GM23338 (cell line): ENCODE data around the gene VAPA. TPM values are rescaled to one million over a fixed set of nuclear protein-coding genes. Genes with fewer than 3 reads are reported as not detected.

Experiments used
- ATAC-seq: fragments of 200-7000 bp; cut with Tn5 transposase; 3 replicates; pipeline ENCODE4 v1.9.1; 2020
- DNase-seq: peaks from one replicate; pipeline ENCODE4 v3.0.0-alpha.2; 2015; ENCODE audit warnings: low spot score
- H2AFZ ChIP-seq: fragments of 200-600 bp; sonication (generic); 2 replicates; pipeline ENCODE4 v1.8.0; 2016; ENCODE audit warnings: antibody characterized with exemption, mild to moderate bottlenecking, moderate library complexity
- H3F3A ChIP-seq: fragments of 200-600 bp; sonication (generic); replicated peaks from 2 replicates; pipeline ENCODE4 v1.8.0; 2017; ENCODE audit warnings: antibody characterized with exemption, mixed run types, low read depth
- H3K27ac ChIP-seq: fragments of 200-600 bp; sonication (generic); 2 replicates; pipeline ENCODE4 v1.6.1; 2016; ENCODE audit warnings: low read depth
- H3K27me3 ChIP-seq: fragments of 200-600 bp; sonication (generic); 2 replicates; pipeline ENCODE4 v1.8.0; 2016; ENCODE audit warnings: mild to moderate bottlenecking, mixed run types, moderate library complexity; ENCODE audit not compliant: insufficient read depth
- H3K36me3 ChIP-seq: fragments of 200-600 bp; sonication (generic); 2 replicates; pipeline ENCODE4 v1.8.0; 2016; ENCODE audit warnings: mild to moderate bottlenecking; ENCODE audit not compliant: insufficient read depth
- H3K4me1 ChIP-seq: fragments of 200-600 bp; sonication (generic); 2 replicates; pipeline ENCODE4 v1.8.0; 2016; ENCODE audit warnings: mild to moderate bottlenecking, moderate library complexity; ENCODE audit not compliant: insufficient read depth
- H3K4me2 ChIP-seq: fragments of 200-600 bp; sonication (generic); 2 replicates; pipeline ENCODE4 v1.7.1; 2017; ENCODE audit warnings: mixed run types
- H3K4me3 ChIP-seq: fragments of 200-600 bp; sonication (generic); 2 replicates; pipeline ENCODE4 v1.6.1; 2016; ENCODE audit warnings: mixed run types
- H3K79me2 ChIP-seq: fragments of 200-600 bp; sonication (generic); replicated peaks from 2 replicates; pipeline ENCODE4 v1.8.0; 2017; ENCODE audit warnings: mild to moderate bottlenecking; ENCODE audit not compliant: insufficient read depth
- H3K9me2 ChIP-seq: fragments of 200-600 bp; sonication (generic); 2 replicates; pipeline ENCODE4 v1.8.0; 2017; ENCODE audit not compliant: insufficient read depth
- H4K20me1 ChIP-seq: fragments of 200-600 bp; sonication (generic); replicated peaks from 2 replicates; pipeline ENCODE4 v1.8.0; 2017; ENCODE audit warnings: mild to moderate bottlenecking; ENCODE audit not compliant: insufficient read depth
- H3K27ac Mint-ChIP-seq: 2 replicates; pipeline ENCODE4 v1.8.0; 2020; ENCODE audit warnings: inconsistent platforms, mild to moderate bottlenecking, moderate library complexity, mixed read lengths
- H3K27me3 Mint-ChIP-seq: 3 replicates; pipeline ENCODE4 v1.8.0; 2022; ENCODE audit warnings: low read depth, mild to moderate bottlenecking, moderate library complexity, mixed read lengths, inconsistent platforms; ENCODE audit not compliant: insufficient read depth, poor library complexity
- H3K36me3 Mint-ChIP-seq: 3 replicates; pipeline ENCODE4 v1.8.0; 2021; ENCODE audit warnings: low read depth, mild to moderate bottlenecking, inconsistent platforms, moderate library complexity, mixed read lengths
- H3K4me1 Mint-ChIP-seq: 3 replicates; pipeline ENCODE4 v1.8.0; 2020; ENCODE audit warnings: mild to moderate bottlenecking, inconsistent platforms, mixed read lengths
- H3K4me3 Mint-ChIP-seq: 3 replicates; pipeline ENCODE4 v1.8.0; 2021; ENCODE audit warnings: moderate library complexity, mild to moderate bottlenecking, inconsistent platforms, mixed read lengths
- H3K9me3 Mint-ChIP-seq: 3 replicates; pipeline ENCODE4 v1.8.0; 2020; ENCODE audit warnings: moderate library complexity, mild to moderate bottlenecking, inconsistent platforms, mixed read lengths
- CREB1 ChIP-seq: fragments of 250-450 bp; sonication (Bioruptor Pico); IDR thresholded peaks from 2 replicates; pipeline ENCODE4 v1.5.0; 2020; ENCODE audit warnings: low read depth, mild to moderate bottlenecking, moderate library complexity
- EZH2 ChIP-seq: fragments of 200-600 bp; sonication (generic); IDR thresholded peaks from one replicate; pipeline ENCODE4 v1.8.0; 2017; ENCODE audit warnings: antibody characterized with exemption, mild to moderate bottlenecking, low read depth; ENCODE audit not compliant: unreplicated experiment
- EZH2phosphoT487 ChIP-seq: fragments of 200-600 bp; sonication (generic); IDR thresholded peaks from one replicate; pipeline ENCODE4 v1.8.1; 2018; ENCODE audit warnings: antibody characterized with exemption; ENCODE audit not compliant: unreplicated experiment
- JUNB ChIP-seq: IDR thresholded peaks from one replicate; pipeline ENCODE4 v1.6.1; 2016; ENCODE audit warnings: antibody characterized with exemption; ENCODE audit not compliant: unreplicated experiment
- NANOG ChIP-seq: IDR thresholded peaks from 2 replicates; pipeline ENCODE4 v1.6.1; 2016; ENCODE audit warnings: antibody characterized with exemption, borderline replicate concordance
- POLR2AphosphoS5 ChIP-seq: IDR thresholded peaks from 2 replicates; pipeline ENCODE4 v1.6.1; 2016; ENCODE audit warnings: antibody characterized with exemption, low read depth
- REST ChIP-seq: IDR thresholded peaks from one replicate; pipeline ENCODE4 v1.6.1; 2018; ENCODE audit warnings: antibody characterized with exemption; ENCODE audit not compliant: unreplicated experiment
- STAT1 ChIP-seq: IDR thresholded peaks from one replicate; pipeline ENCODE4 v1.6.1; 2016; ENCODE audit warnings: antibody characterized with exemption; ENCODE audit not compliant: unreplicated experiment
- ZNF114 ChIP-seq: fragments of 250-450 bp; sonication (Bioruptor Pico); IDR thresholded peaks from 2 replicates; pipeline ENCODE4 v1.5.0; 2020; ENCODE audit warnings: mild to moderate bottlenecking, moderate library complexity
- ZNF331 ChIP-seq: fragments of 250-450 bp; sonication (Bioruptor Pico); IDR thresholded peaks from 2 replicates; pipeline ENCODE4 v1.5.0; 2020; ENCODE audit warnings: low read depth, mild to moderate bottlenecking, moderate library complexity
- polyA plus RNA-seq: library from polyadenylated mRNA; unstranded; fragments of >200 nt; fragmentation: Nextera tagmentation; extraction: Ambion mirVana; gene quantifications from 2 replicates; pipeline ENCODE4 v1.2.1, GENCODE V29; 2016
- total RNA-seq: library from RNA; depleted of rRNA; stranded (reverse); fragments of >200 nt; shearing (Covaris generic); gene quantifications from 2 replicates; pipeline ENCODE4 v1.2.3, GENCODE V29; 2014
- TF ChIP-seq, protein P1 (sequence below), 2 experiments: fragments of 200-600 bp in 1 of 2; sonication (generic) in 1 of 2; conservative IDR thresholded peaks; 2 replicates each; pipeline versions ENCODE4 v1.5.1 to v1.6.1; 2016 to 2017; ENCODE audit warnings: antibody characterized with exemption in 2 of 2, low read depth in 2 of 2, mild to moderate bottlenecking in 2 of 2, moderate library complexity in 1 of 2
- TF ChIP-seq, protein P2 (sequence below): fragments of 250-450 bp; sonication (Bioruptor Pico); IDR thresholded peaks from 2 replicates; pipeline ENCODE4 v1.5.0; 2020; ENCODE audit warnings: mild to moderate bottlenecking, moderate library complexity
- TF ChIP-seq, protein P3 (sequence below): IDR thresholded peaks from 2 replicates; pipeline ENCODE4 v1.6.1; 2016; ENCODE audit warnings: antibody characterized with exemption

Gene VAPA
- total and polyA plus RNA-seq, 2 experiments from 2014 or later, result 162 to 178 TPM

DNA sequence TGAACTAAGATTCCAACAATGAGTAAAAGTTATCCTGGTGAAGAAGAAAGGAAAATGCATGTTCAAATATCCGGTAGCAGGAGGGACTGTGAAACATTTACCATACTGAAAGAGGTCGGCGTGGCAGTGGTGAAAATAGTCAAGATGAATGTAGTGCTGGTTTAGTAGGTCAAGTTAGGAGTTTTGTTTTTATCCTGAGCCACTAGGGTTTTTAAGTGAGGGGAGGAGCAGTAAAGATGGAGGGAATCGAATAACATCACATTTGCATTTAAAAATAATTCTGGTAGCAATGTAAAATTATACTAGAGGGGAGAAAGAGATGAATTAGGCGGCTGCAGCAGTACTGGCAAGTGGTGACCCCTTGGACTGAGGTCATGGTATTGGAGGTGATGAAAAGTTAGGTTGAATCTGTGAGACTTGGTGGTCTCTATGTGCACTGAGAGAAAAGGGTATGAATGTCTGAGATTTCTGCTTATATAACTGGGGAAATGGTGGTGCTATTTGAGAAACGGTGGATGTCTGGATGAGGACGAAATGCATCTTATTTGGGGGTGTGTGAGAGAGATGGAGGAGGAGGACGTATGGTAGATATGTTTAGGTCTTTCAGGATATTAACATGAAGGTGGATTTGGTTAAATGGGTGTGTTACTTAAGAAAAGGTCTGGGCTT, 5.9 kb downstream of the VAPA start:
- no peak for ATAC-seq
- Histone ChIP-seq H3K4me1 (peaks cover 62% of the 10 kb centered on the region), H3K4me2 (peak overlapping the region; percentile 57)

More for the DNA sequence above, 5.9 kb downstream of the VAPA start:
- Mint-ChIP-seq H3K27ac (no peak overlapping the region), H3K27me3 (no peaks in the 10 kb centered on the region), H3K4me1 (peaks cover 30% of the 10 kb centered on the region), H3K36me3 (peaks cover 3% of the 10 kb centered on the region; the same call in 1 of the 3 replicates), H3K9me3 (no peaks in the 10 kb centered on the region), H3K4me3 (no peak overlapping the region)
- no peaks in the 10 kb centered on the region for H3K9me2 ChIP-seq
- no peaks in the 10 kb centered on the region for H3K36me3 ChIP-seq
- no peaks in the 10 kb centered on the region for H3K27me3 ChIP-seq
- H3K4me3 ChIP-seq, result 0 out of 2 replicates have a peak overlapping the region, but pooled peaks have one; percentile 12
- DNase-seq, result no peak
- peaks cover 100% of the 10 kb centered on the region for H3K79me2 ChIP-seq
- H4K20me1 ChIP-seq, result peaks cover 51% of the 10 kb centered on the region
- H3F3A ChIP-seq, result no peaks in the 10 kb centered on the region
- TF ChIP-seq EZH2phosphoT487 (no peak), POLR2AphosphoS5 (no peak), ZNF114 (no peak), REST (no peak), CREB1 (CRISPR knock-in tag) (no peak), STAT1 (no peak), JUNB (no peak), ZNF331 (CRISPR knock-in tag) (no peak), EZH2 (no peak), NANOG (no peak)
- TF ChIP-seq, protein P1, sequence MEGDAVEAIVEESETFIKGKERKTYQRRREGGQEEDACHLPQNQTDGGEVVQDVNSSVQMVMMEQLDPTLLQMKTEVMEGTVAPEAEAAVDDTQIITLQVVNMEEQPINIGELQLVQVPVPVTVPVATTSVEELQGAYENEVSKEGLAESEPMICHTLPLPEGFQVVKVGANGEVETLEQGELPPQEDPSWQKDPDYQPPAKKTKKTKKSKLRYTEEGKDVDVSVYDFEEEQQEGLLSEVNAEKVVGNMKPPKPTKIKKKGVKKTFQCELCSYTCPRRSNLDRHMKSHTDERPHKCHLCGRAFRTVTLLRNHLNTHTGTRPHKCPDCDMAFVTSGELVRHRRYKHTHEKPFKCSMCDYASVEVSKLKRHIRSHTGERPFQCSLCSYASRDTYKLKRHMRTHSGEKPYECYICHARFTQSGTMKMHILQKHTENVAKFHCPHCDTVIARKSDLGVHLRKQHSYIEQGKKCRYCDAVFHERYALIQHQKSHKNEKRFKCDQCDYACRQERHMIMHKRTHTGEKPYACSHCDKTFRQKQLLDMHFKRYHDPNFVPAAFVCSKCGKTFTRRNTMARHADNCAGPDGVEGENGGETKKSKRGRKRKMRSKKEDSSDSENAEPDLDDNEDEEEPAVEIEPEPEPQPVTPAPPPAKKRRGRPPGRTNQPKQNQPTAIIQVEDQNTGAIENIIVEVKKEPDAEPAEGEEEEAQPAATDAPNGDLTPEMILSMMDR (conservative IDR thresholded peaks at IDR 0.05; ENCODE audit: low read depth in 2 of 2), result no peak
- TF ChIP-seq, protein P2, sequence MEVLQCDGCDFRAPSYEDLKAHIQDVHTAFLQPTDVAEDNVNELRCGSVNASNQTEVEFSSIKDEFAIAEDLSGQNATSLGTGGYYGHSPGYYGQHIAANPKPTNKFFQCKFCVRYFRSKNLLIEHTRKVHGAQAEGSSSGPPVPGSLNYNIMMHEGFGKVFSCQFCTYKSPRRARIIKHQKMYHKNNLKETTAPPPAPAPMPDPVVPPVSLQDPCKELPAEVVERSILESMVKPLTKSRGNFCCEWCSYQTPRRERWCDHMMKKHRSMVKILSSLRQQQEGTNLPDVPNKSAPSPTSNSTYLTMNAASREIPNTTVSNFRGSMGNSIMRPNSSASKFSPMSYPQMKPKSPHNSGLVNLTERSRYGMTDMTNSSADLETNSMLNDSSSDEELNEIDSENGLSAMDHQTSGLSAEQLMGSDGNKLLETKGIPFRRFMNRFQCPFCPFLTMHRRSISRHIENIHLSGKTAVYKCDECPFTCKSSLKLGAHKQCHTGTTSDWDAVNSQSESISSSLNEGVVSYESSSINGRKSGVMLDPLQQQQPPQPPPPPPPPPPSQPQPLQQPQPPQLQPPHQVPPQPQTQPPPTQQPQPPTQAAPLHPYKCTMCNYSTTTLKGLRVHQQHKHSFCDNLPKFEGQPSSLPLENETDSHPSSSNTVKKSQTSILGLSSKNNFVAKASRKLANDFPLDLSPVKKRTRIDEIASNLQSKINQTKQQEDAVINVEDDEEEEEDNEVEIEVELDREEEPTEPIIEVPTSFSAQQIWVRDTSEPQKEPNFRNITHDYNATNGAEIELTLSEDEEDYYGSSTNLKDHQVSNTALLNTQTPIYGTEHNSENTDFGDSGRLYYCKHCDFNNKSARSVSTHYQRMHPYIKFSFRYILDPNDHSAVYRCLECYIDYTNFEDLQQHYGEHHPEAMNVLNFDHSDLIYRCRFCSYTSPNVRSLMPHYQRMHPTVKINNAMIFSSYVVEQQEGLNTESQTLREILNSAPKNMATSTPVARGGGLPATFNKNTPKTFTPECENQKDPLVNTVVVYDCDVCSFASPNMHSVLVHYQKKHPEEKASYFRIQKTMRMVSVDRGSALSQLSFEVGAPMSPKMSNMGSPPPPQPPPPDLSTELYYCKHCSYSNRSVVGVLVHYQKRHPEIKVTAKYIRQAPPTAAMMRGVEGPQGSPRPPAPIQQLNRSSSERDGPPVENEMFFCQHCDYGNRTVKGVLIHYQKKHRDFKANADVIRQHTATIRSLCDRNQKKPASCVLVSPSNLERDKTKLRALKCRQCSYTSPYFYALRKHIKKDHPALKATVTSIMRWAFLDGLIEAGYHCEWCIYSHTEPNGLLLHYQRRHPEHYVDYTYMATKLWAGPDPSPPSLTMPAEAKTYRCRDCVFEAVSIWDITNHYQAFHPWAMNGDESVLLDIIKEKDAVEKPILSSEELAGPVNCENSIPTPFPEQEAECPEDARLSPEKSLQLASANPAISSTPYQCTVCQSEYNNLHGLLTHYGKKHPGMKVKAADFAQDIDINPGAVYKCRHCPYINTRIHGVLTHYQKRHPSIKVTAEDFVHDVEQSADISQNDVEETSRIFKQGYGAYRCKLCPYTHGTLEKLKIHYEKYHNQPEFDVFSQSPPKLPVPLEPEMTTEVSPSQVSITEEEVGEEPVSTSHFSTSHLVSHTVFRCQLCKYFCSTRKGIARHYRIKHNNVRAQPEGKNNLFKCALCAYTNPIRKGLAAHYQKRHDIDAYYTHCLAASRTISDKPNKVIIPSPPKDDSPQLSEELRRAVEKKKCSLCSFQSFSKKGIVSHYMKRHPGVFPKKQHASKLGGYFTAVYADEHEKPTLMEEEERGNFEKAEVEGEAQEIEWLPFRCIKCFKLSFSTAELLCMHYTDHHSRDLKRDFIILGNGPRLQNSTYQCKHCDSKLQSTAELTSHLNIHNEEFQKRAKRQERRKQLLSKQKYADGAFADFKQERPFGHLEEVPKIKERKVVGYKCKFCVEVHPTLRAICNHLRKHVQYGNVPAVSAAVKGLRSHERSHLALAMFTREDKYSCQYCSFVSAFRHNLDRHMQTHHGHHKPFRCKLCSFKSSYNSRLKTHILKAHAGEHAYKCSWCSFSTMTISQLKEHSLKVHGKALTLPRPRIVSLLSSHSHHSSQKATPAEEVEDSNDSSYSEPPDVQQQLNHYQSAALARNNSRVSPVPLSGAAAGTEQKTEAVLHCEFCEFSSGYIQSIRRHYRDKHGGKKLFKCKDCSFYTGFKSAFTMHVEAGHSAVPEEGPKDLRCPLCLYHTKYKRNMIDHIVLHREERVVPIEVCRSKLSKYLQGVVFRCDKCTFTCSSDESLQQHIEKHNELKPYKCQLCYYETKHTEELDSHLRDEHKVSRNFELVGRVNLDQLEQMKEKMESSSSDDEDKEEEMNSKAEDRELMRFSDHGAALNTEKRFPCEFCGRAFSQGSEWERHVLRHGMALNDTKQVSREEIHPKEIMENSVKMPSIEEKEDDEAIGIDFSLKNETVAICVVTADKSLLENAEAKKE (CRISPR knock-in tag), result no peak
- TF ChIP-seq, protein P3, sequence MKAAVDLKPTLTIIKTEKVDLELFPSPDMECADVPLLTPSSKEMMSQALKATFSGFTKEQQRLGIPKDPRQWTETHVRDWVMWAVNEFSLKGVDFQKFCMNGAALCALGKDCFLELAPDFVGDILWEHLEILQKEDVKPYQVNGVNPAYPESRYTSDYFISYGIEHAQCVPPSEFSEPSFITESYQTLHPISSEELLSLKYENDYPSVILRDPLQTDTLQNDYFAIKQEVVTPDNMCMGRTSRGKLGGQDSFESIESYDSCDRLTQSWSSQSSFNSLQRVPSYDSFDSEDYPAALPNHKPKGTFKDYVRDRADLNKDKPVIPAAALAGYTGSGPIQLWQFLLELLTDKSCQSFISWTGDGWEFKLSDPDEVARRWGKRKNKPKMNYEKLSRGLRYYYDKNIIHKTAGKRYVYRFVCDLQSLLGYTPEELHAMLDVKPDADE, result no peak
- H2AFZ ChIP-seq, result no peak overlapping the region
- peak overlapping the region; percentile 50; the same call in 1 of the 2 replicates for H3K27ac ChIP-seq
